NCI-H748 (cell line): ENCODE measurements around the gene TMX1.

Source experiments
- DNase-seq: peaks from one replicate; lab custom pipeline; 2025; ENCODE audit not compliant: unreplicated experiment; lab: John Stamatoyannopoulos, UW

The TMX1 gene

DNA sequence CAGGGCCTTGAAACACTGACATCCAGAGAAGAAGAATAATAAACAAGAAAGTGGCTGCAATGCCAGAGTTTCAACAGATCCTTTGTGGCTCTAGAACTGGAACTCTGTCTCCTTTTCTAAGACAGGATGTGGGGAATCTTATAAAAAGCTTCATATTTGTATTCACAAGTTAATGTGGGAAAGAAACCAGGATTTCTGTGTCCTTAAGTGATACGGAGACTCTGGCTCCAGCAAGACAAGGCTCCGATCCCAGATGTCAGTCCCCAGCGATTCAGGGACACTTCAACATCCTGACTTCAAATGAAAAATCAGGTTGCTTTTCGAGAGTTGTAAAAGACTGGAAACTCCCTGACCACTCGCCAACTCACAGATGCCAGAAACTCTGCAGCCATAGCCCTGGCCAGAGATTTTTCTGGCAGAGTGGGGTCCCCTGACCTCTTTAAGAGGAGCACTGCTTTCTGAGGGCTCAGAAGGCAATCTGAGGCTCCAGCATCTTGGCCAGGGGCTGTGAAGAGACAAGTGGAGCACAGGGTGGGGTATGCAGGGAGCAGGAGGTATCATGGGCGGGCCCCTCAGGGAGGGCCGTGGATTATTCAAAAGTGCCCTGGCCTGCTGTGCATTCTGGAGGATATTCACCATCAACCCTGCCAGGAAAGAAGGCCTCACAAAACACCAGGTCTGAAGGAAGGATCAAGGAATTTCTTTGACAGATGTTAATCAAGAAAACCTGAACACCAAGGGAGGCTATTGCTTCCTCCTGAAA lies 53.3 kb downstream of the TMX1 start:
- no peak for DNase-seq

- no peak for DNase-seq
These were observed 53.9 kb downstream of the TMX1 start for GRCh38 chr14:51293912-51294389.

DNA sequence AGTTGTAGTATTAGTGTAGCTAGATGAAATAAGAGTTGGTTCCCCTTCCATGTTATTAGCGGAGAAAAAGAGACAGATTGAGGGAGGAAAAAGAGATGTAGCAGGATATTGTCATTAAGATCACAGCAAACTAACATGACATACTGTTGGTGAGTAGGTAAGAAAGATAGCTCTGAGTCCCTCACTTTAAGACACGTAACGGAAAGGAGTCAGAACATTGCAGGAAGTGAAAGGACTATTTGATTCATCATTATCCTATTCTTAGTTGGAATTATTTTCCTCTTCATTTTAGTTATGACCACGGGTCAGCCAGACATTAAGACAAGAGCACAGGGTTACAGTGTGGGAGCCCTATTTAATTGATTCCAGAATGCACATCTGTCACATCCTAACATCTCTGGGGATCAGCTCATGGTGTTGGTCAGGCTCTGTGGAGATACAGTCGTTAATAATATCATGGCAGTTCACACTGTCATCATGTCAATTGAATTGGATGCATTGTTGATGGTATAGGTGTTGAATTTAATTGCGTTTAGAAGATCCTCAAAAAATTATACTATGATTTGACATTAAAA lies 55.0 kb downstream of the TMX1 start:
- no peak for DNase-seq

- DNase-seq, result no peak
These were observed 55.7 kb downstream of the TMX1 start for GRCh38 chr14:51295646-51296263.

DNA sequence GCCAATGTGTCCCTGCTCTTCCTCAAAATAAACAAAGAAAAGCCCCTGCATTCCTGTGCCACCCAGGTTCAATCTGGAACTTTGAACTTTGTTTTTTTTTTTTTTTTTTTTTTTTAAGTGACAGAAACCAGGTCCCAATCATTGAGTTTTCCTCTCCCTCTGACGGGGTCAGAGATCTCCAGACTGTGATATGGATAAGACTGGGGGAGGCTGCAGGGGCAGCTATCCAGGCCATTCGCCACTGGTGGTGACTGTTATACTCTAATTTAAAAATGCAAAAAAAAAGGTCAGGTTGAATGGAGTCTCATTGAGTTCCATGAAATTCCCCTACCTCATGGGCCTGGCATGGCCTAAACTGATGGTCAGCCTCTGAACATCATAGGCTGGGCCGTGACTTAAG lies 57.0 kb downstream of the TMX1 start:
- DNase-seq, result no peak

DNA sequence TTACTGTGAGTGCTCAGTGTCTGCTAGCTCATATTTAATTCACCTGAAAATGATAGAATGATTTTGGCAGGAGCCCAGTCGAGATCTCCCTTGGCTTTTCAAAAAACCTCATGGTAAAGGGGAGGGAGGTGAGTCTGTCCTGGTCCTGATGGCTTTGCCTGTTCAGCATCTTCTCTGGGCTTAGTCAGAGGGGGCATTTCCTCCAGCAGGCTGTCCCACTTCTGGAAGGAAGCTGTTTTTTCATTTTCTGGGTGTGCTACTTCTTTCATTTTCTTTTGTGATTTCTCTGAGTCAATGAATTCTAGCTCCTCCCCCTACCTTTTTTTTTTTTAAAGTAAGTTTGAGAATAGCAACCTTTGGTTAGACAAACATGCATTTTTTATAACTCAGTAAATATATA lies 58.8 kb downstream of the TMX1 start:
- no peak for DNase-seq

GRCh38 chr14:51302295-51303030 lies 62.4 kb downstream of the TMX1 start:
- DNase-seq, result peak; percentile 23

DNA sequence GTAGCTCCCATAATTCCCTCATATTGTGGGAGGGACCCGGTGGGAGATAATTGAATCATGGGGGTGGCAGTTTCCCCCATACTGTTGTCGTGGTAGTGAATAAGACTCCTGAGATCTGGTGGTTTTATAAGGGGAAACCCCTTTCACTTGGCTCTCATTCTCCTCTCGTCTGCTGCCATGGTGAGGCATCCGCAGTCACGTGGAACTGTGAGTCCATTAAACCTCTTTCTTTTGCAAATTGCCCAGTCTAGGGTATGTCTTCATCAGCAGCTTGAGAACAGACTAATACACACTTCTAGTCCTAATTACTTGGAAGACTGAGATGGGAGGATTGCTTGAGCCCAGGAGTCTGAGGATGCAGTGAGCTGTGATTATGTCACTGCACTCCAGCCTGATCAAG lies 64.4 kb downstream of the TMX1 start:
- no peak for DNase-seq

- no peak for DNase-seq
These were observed 64.9 kb downstream of the TMX1 start for GRCh38 chr14:51304941-51305340.

DNA sequence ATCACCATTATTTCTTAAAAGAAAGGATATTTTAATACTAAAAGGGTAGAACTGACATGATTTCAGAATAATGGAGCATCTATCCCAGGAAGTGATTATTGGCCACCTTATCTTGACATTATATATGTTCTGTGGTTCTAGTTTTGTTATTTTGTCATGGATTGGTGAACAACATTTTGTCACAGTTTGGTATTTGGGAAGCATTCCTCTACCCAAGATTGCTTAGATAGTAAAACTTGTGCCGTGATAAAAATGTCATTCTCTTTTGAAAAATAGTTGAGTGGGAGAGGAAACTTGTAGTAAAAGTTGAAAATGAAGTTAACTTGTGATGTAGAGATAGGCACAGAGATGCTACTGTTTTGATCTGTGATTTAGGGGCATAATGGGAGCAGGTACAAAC lies 65.7 kb downstream of the TMX1 start:
- DNase-seq, result no peak
